ENCODE data around the gene PDGFD. TPM values are rescaled to one million over a fixed set of nuclear protein-coding genes. Genes with fewer than 3 reads are reported as not detected.

PDGFD gene
- total and polyA plus RNA-seq, 4 experiments from 2014 or later: 0.10 TPM; not detected in 3

- DNase-seq: no peak
- ChIA-PET CTCF (ENCODE audit: partially characterized antibody) (no interaction called here), POLR2A (ENCODE audit: partially characterized antibody) (no interaction called here)
- Mint-ChIP-seq H3K4me3 (no peak overlapping the region), H3K27me3 (peaks cover 0 to 2% of the 10 kb centered on the region in 2 donors), H3K4me1 (peaks cover 0 to 5% (median 2%) of the 10 kb centered on the region in 4 donors), H3K9me3 (peaks cover 0 to 6% (median 0%) of the 10 kb centered on the region in 8 donors), H3K27ac (no peak overlapping the region), H3K36me3 (no peaks in the 10 kb centered on the region)
- no peaks in the 10 kb centered on the region for H3K36me3 ChIP-seq (ENCODE audit: insufficient read depth, low read length)
- no peaks in the 10 kb centered on the region for H3K9me3 ChIP-seq (ENCODE audit: control insufficient read depth in 1 of 2, low read length in 2 of 2)
- intact Hi-C loops (cut with micrococcal nuclease): no loop called here
- H3K27ac ChIP-seq (ENCODE audit: low read depth, low read length): no peak overlapping the region
- no peaks in the 10 kb centered on the region for H3K27me3 ChIP-seq (ENCODE audit: insufficient read depth, low read length)
- no peak overlapping the region for H3K4me3 ChIP-seq (ENCODE audit: low read length in 2 of 2)
- H3K4me1 ChIP-seq (ENCODE audit: insufficient read depth, low read length): no peaks in the 10 kb centered on the region
These were observed 210.0 kb downstream of the PDGFD start for GRCh38 chr11:103953797-103954486.

DNA sequence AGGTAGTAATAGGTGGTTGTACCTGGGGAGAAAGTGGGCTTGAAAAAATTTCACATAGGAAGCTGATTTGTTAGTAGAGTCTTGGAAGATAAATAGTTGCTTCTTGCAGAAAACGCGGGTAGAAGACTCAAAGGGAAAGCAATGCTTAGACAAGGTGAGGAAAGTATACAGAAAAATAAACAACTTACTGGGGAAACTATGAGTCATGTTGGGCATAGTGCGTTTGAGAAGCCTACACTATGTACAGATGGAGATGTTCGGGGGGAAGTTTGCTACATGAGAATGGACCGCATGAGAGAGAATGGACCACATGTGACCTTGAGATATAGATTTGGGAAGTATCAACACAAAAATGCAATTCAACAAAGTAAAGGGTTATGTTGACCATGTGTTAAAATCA, 214.2 kb downstream of the PDGFD start:
- no peaks in the 10 kb centered on the region for H3K27me3 ChIP-seq (ENCODE audit: insufficient read depth, low read length)
- no peak for DNase-seq
- H3K27ac ChIP-seq (ENCODE audit: low read depth, low read length): no peak overlapping the region
- peaks cover 0 to 2% (median 0%) of the 10 kb centered on the region in 8 donors for H3K9me3 Mint-ChIP-seq
- POLR2A ChIA-PET (ENCODE audit: partially characterized antibody): no interaction called here
- H3K36me3 ChIP-seq (ENCODE audit: insufficient read depth, low read length): no peaks in the 10 kb centered on the region
- intact Hi-C loops (cut with micrococcal nuclease): no loop called here
- H3K4me3 ChIP-seq (ENCODE audit: low read length in 2 of 2): no peak overlapping the region
- CTCF ChIA-PET (ENCODE audit: partially characterized antibody): no interaction called here
- no peaks in the 10 kb centered on the region for H3K9me3 ChIP-seq (ENCODE audit: control insufficient read depth in 1 of 2, low read length in 2 of 2)
- H3K27ac Mint-ChIP-seq: no peak overlapping the region
- H3K27me3 Mint-ChIP-seq: no peaks in the 10 kb centered on the region
- no peaks in the 10 kb centered on the region for H3K4me1 ChIP-seq (ENCODE audit: insufficient read depth, low read length)
- H3K4me1 Mint-ChIP-seq: no peaks in the 10 kb centered on the region
- H3K4me3 Mint-ChIP-seq: no peak overlapping the region
- no peaks in the 10 kb centered on the region for H3K36me3 Mint-ChIP-seq

DNA sequence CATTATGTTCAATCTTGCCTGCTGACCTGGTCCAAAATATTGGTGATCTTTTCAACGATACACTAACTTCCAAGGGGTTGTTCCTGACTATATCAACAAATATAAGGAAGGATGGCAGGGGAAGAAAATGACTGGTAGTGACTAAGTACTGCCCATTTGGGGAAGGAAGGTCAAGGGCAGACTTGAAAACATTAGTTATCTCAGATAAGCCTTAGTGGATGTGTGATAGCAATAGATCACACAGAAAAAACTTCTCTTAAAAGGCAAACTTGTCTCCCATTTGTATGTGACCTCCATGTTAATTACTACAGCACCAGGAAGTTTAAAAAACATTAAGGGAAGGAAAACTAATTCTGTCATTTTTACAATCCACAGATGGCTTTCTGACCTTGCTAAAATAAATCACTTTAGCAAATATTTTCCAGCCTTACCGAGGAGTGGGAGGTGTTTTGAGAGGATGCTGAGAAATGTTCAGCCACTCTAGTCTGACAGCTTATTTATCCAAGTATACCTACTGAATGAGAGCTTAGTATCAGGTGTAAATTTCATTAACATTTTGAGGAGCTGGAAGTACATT, 215.7 kb downstream of the PDGFD start:
- no peak for DNase-seq
- Mint-ChIP-seq H3K36me3 (no peaks in the 10 kb centered on the region), H3K27ac (no peak overlapping the region), H3K9me3 (peaks cover 0 to 2% (median 0%) of the 10 kb centered on the region in 8 donors), H3K27me3 (no peaks in the 10 kb centered on the region), H3K4me3 (no peak overlapping the region), H3K4me1 (no peaks in the 10 kb centered on the region)
- POLR2A ChIA-PET (ENCODE audit: partially characterized antibody): no interaction called here
- CTCF ChIA-PET (ENCODE audit: partially characterized antibody): no interaction called here
- intact Hi-C loops (cut with micrococcal nuclease): no loop called here
- Histone ChIP-seq H3K4me1 (ENCODE audit: insufficient read depth, low read length) (no peaks in the 10 kb centered on the region), H3K27me3 (ENCODE audit: insufficient read depth, low read length) (no peaks in the 10 kb centered on the region), H3K4me3 (ENCODE audit: low read length in 2 of 2) (no peak overlapping the region), H3K36me3 (ENCODE audit: insufficient read depth, low read length) (no peaks in the 10 kb centered on the region), H3K9me3 (ENCODE audit: control insufficient read depth in 1 of 2, low read length in 2 of 2) (no peaks in the 10 kb centered on the region), H3K27ac (ENCODE audit: low read depth, low read length) (no peak overlapping the region)

DNA sequence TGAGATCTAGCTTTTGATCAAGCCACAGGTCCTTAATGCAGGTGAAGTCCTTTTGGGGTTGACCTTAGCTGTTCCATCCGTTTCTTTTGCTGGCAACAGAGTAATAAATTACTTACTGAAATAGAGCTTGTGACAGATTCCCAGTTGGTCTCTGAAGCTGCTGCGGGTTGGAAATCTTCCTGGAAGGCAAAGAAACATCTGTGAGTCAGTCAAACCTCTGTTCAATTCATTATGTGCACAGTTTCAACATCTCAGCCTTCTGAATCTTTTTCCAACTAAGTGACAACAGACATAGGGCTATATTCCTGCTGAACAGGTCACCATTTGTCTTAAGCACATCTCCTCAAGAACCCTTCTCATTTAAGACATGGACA, 216.4 kb downstream of the PDGFD start:
- Mint-ChIP-seq H3K27ac (no peak overlapping the region), H3K9me3 (peaks cover 0 to 2% (median 0%) of the 10 kb centered on the region in 8 donors), H3K36me3 (no peaks in the 10 kb centered on the region), H3K4me1 (no peaks in the 10 kb centered on the region), H3K27me3 (no peaks in the 10 kb centered on the region), H3K4me3 (no peak overlapping the region)
- no peaks in the 10 kb centered on the region for H3K4me1 ChIP-seq (ENCODE audit: insufficient read depth, low read length)
- ChIA-PET POLR2A (ENCODE audit: partially characterized antibody) (no interaction called here), CTCF (ENCODE audit: partially characterized antibody) (no interaction called here)
- intact Hi-C loops (cut with micrococcal nuclease): no loop called here
- H3K4me3 ChIP-seq (ENCODE audit: low read length in 2 of 2): no peak overlapping the region
- no peaks in the 10 kb centered on the region for H3K36me3 ChIP-seq (ENCODE audit: insufficient read depth, low read length)
- no peaks in the 10 kb centered on the region for H3K9me3 ChIP-seq (ENCODE audit: control insufficient read depth in 1 of 2, low read length in 2 of 2)
- H3K27me3 ChIP-seq (ENCODE audit: insufficient read depth, low read length): no peaks in the 10 kb centered on the region
- no peak overlapping the region for H3K27ac ChIP-seq (ENCODE audit: low read depth, low read length)
- DNase-seq: no peak

GRCh38 chr11:103946793-103947545, 217.0 kb downstream of the PDGFD start:
- H3K4me1 Mint-ChIP-seq: no peaks in the 10 kb centered on the region
- H3K27me3 Mint-ChIP-seq: no peaks in the 10 kb centered on the region
- no peak for DNase-seq
- H3K9me3 Mint-ChIP-seq: peaks cover 0 to 2% (median 0%) of the 10 kb centered on the region in 8 donors
- H3K4me3 Mint-ChIP-seq: no peak overlapping the region
- Histone ChIP-seq H3K4me1 (ENCODE audit: insufficient read depth, low read length) (no peaks in the 10 kb centered on the region), H3K4me3 (ENCODE audit: low read length in 2 of 2) (no peak overlapping the region), H3K36me3 (ENCODE audit: insufficient read depth, low read length) (no peaks in the 10 kb centered on the region), H3K27ac (ENCODE audit: low read depth, low read length) (no peak overlapping the region), H3K27me3 (ENCODE audit: insufficient read depth, low read length) (no peaks in the 10 kb centered on the region), H3K9me3 (ENCODE audit: control insufficient read depth in 1 of 2, low read length in 2 of 2) (no peaks in the 10 kb centered on the region)
- CTCF ChIA-PET (ENCODE audit: partially characterized antibody): no interaction called here
- intact Hi-C loops (cut with micrococcal nuclease): no loop called here
- H3K27ac Mint-ChIP-seq: no peak overlapping the region
- POLR2A ChIA-PET (ENCODE audit: partially characterized antibody): no interaction called here
- no peaks in the 10 kb centered on the region for H3K36me3 Mint-ChIP-seq

DNA sequence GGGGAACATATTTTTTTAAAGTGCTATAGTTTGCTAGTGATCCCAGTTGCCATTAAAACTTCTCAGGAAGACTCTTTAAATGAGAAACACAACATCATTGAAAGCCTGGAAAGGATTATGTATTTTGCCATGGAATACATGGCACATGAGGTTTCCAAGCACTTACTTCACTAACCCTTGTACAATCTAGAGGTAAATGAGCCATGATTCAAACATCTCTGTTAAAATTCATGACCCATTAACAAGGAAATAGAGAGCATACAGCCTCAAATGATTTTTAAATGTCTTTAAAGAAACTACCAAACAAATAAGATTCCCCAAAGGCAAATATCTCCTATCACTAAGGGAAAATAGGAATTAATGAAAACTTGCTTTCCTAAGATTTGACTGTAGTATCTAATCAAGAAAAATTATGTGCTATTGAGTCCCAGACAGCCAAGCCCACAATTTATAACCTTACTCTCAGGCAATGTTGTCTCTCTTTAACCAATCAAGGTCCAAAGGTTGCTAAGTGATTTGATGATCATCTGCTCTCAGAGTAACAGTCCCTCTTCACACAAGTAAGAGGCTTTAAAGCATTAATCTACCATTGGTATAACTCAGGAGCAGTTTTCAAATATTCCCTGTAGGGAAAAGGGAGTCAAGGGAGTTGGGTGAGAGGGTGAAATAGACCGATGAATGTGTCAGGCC, 219.6 kb downstream of the PDGFD start:
- Mint-ChIP-seq H3K36me3 (no peaks in the 10 kb centered on the region), H3K27me3 (no peaks in the 10 kb centered on the region)
- CTCF ChIA-PET (ENCODE audit: partially characterized antibody): no interaction called here

DNA sequence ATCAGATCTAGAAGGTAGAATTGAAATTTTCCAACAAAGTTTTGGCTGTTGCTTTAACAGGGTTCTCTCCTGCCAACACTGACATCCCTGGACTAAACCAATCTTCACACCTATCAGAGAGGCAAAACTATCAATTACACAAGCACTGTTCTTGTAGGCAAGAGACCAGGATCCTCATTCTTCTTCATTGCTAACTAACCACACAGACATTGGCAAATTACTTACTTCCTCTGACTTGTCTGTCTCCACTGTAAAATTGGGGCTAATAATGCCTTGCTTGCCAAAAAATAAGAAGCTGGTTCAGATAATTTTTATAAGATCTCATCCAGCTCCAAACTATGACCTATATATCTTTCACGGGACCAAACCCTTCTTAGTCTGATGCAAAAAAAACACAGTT, 221.3 kb downstream of the PDGFD start:
- Mint-ChIP-seq H3K36me3 (no peaks in the 10 kb centered on the region), H3K27me3 (no peaks in the 10 kb centered on the region), H3K4me1 (no peaks in the 10 kb centered on the region), H3K9me3 (peaks cover 0 to 4% (median 0%) of the 10 kb centered on the region in 8 donors), H3K4me3 (no peak overlapping the region), H3K27ac (no peak overlapping the region)
- no peaks in the 10 kb centered on the region for H3K27me3 ChIP-seq (ENCODE audit: insufficient read depth, low read length)
- H3K9me3 ChIP-seq (ENCODE audit: control insufficient read depth in 1 of 2, low read length in 2 of 2): no peaks in the 10 kb centered on the region
- POLR2A ChIA-PET (ENCODE audit: partially characterized antibody): no interaction called here
- no peak overlapping the region for H3K4me3 ChIP-seq (ENCODE audit: low read length in 2 of 2)
- no peaks in the 10 kb centered on the region for H3K36me3 ChIP-seq (ENCODE audit: insufficient read depth, low read length)
- CTCF ChIA-PET (ENCODE audit: partially characterized antibody): no interaction called here
- no peaks in the 10 kb centered on the region for H3K4me1 ChIP-seq (ENCODE audit: insufficient read depth, low read length)
- intact Hi-C loops (cut with micrococcal nuclease): no loop called here
- no peak for DNase-seq
- no peak overlapping the region for H3K27ac ChIP-seq (ENCODE audit: low read depth, low read length)

More for the DNA sequence above, 219.6 kb downstream of the PDGFD start:
- intact Hi-C loops (cut with micrococcal nuclease): no loop called here
- Histone ChIP-seq H3K9me3 (ENCODE audit: control insufficient read depth in 1 of 2, low read length in 2 of 2) (no peaks in the 10 kb centered on the region), H3K4me3 (ENCODE audit: low read length in 2 of 2) (no peak overlapping the region), H3K27me3 (ENCODE audit: insufficient read depth, low read length) (no peaks in the 10 kb centered on the region), H3K27ac (ENCODE audit: low read depth, low read length) (no peak overlapping the region), H3K4me1 (ENCODE audit: insufficient read depth, low read length) (no peaks in the 10 kb centered on the region), H3K36me3 (ENCODE audit: insufficient read depth, low read length) (no peaks in the 10 kb centered on the region)
- no peak for DNase-seq
- POLR2A ChIA-PET (ENCODE audit: partially characterized antibody): no interaction called here
- H3K9me3 Mint-ChIP-seq: peaks cover 0 to 2% (median 0%) of the 10 kb centered on the region in 8 donors
- H3K27ac Mint-ChIP-seq: no peak overlapping the region
- no peaks in the 10 kb centered on the region for H3K4me1 Mint-ChIP-seq
- no peak overlapping the region for H3K4me3 Mint-ChIP-seq

Data from CD4-positive, alpha-beta memory T cell (primary cell).